ENCODE data around the gene CPN1. TPM values are rescaled to one million over a fixed set of nuclear protein-coding genes. Genes with fewer than 3 reads are reported as not detected.

The CPN1 gene
- total and polyA plus RNA-seq, 2 of the 8 experiments (the other 6 are each of a cell fraction or from before 2014, with no cell fraction given) = 0.15 to 0.20 TPM

DNA sequence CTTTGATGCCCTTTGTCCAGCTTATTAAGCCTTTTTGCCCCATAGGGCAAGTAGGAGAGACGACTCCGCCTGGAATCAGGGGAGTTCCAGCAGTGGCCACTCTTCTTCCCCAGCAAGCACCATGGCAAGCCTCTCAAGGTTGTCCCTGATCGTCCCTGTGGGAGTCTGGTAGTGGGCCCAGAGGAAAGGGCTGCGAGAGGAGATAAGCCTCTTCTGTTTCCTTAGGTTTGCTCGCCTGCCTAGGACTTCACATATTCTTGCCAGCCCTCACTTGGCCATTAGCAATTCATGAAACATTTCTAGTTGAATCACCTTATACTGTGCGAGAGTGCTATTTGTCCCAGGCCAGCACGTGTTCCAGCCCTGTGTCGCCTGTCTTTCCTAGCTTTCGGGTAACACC, 47.8 kb upstream of the CPN1 start:
- Histone ChIP-seq H3K4me1 (replicated peaks in 1 of 4; ENCODE audit: control insufficient read depth in 3 of 4, insufficient read depth in 4 of 4, low read length in 3 of 4) (no peaks in the 10 kb centered on the region), H3K4me2 (ENCODE audit: insufficient read depth in 1 of 2, low read depth in 2 of 2, low read length in 2 of 2) (no peak overlapping the region), H3K23me2 (ENCODE audit: low read depth, low read length) (no peaks in the 10 kb centered on the region), H3K14ac (ENCODE audit: insufficient read length) (no peak overlapping the region), H3K18ac (ENCODE audit: extremely low read depth, low read length) (no peak overlapping the region), H3K36me3 (ENCODE audit: control insufficient read depth in 2 of 4, insufficient read depth in 4 of 4, low read length in 3 of 4) (no peaks in the 10 kb centered on the region), H4K20me1 (replicated peaks in 1 of 2; ENCODE audit: control insufficient read depth in 1 of 2, insufficient read depth in 2 of 2, low read length in 2 of 2) (no peaks in the 10 kb centered on the region), H4K91ac (replicated peaks; ENCODE audit: insufficient read length, low read length) (no peak overlapping the region), H2BK15ac (ENCODE audit: low read length) (no peak overlapping the region), H2BK5ac (ENCODE audit: low read depth, low read length) (no peak overlapping the region), H3K79me2 (ENCODE audit: control insufficient read depth in 1 of 2, insufficient read depth in 2 of 2, low read length in 2 of 2) (no peaks in the 10 kb centered on the region), H2AFZ (ENCODE audit: low read length) (no peak overlapping the region), H4K8ac (ENCODE audit: extremely low read depth, insufficient read depth, low read length) (no peak overlapping the region), H3K27me3 (replicated peaks in 1 of 4; ENCODE audit: control insufficient read depth in 3 of 4, extremely low read depth in 1 of 4, insufficient read depth in 3 of 4, low read length in 3 of 4) (no peaks in the 10 kb centered on the region), H3K9ac (replicated peaks in 1 of 4; ENCODE audit: extremely low read depth in 1 of 4, low read depth in 3 of 4, low read length in 3 of 4) (no peak overlapping the region), H3K23ac (ENCODE audit: insufficient read length) (no peak overlapping the region), H2AK5ac (ENCODE audit: low read depth, low read length) (no peak overlapping the region), H2BK12ac (ENCODE audit: low read depth, low read length) (no peak overlapping the region), H2BK20ac (ENCODE audit: low read length) (no peak overlapping the region), H3K79me1 (ENCODE audit: low read depth, low read length) (no peaks in the 10 kb centered on the region), H3K4me3 (ENCODE audit: extremely low read depth in 1 of 4, insufficient read depth in 2 of 4, low read depth in 3 of 4, low read length in 4 of 4) (no peak overlapping the region), H3K9me3 (ENCODE audit: insufficient read depth in 2 of 2, low read depth in 1 of 2, low read length in 1 of 2) (peaks cover 1 to 9% of the 10 kb centered on the region in 2 experiments; a peak in 3 of 4 replicates), H4K5ac (ENCODE audit: insufficient read length, low read depth, low read length) (no peak overlapping the region), H3K56ac (replicated peaks; ENCODE audit: insufficient read length, low read depth, low read length) (no peak overlapping the region), H3K4ac (replicated peaks; ENCODE audit: insufficient read length, low read depth, low read length) (no peak overlapping the region), H2BK120ac (replicated peaks; ENCODE audit: low read depth, low read length) (no peak overlapping the region), H3K27ac (ENCODE audit: low read depth, low read length) (no peak overlapping the region)
- ChIA-PET CTCF (ENCODE audit: partially characterized antibody) (interaction anchor here (1.1 to 1.7 kb wide), 3 partner anchors 10 to 284 kb away, joined by 3 to 7 read pairs (median 7); no protein-coding TSS in a partner anchor), POLR2A (ENCODE audit: partially characterized antibody) (no interaction called here)
- FAIRE-seq (no peak), DNase-seq (ENCODE audit: low read depth in 1 of 2, low spot score in 2 of 2) (no peak)
- TF ChIP-seq CTBP2 (IDR thresholded peaks at IDR 0.05; ENCODE audit: borderline replicate concordance, insufficient read depth, insufficient read length, low read length) = no peak
- no peak for TF ChIP-seq EZH2 (IDR thresholded peaks at IDR 0.05; ENCODE audit: low read depth, low read length, severe bottlenecking)
- no peak for TF ChIP-seq RBBP5 (IDR thresholded peaks at IDR 0.05; ENCODE audit: borderline replicate concordance, low read depth, low read length)
- TF ChIP-seq, protein P1, sequence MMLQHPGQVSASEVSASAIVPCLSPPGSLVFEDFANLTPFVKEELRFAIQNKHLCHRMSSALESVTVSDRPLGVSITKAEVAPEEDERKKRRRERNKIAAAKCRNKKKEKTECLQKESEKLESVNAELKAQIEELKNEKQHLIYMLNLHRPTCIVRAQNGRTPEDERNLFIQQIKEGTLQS (IDR thresholded peaks at IDR 0.05; ENCODE audit: insufficient read depth, low read depth, low read length) = no peak
- 90% methylated on average over 9 of the region's 9 CpGs; no CpG with 5 or more reads in 1 of the 2 experiments for WGBS, 2 experiments (ENCODE audit: extremely low coverage in 1 of 2, insufficient coverage in 1 of 2, insufficient read length in 1 of 2, insufficient replicate concordance in 2 of 2, low coverage in 1 of 2, low lambda C conversion rate in 2 of 2, missing lambda C conversion rate in 1 of 2)
